HL-60 (cell line): Measurements from ENCODE around the gene PDSS2.

Source experiments
- GABPA ChIP-seq: IDR thresholded peaks from 2 replicates; pipeline ENCODE4 v1.6.1; 2012; ENCODE audit warnings: low read depth
- POLR2AphosphoS5 ChIP-seq: IDR thresholded peaks from 2 replicates; pipeline ENCODE4 v1.6.1; 2012; ENCODE audit warnings: low read depth
- TF ChIP-seq, protein P1 (sequence below): IDR thresholded peaks from one replicate; pipeline ENCODE4 v1.5.1; 2011; ENCODE audit warnings: low read length, control low read depth, inconsistent platforms; ENCODE audit not compliant: insufficient read depth
- TF ChIP-seq, protein P2 (sequence below): IDR thresholded peaks from 2 replicates; pipeline ENCODE4 v1.6.1; 2012; ENCODE audit warnings: low read depth; ENCODE audit not compliant: insufficient replicate concordance

DNA sequence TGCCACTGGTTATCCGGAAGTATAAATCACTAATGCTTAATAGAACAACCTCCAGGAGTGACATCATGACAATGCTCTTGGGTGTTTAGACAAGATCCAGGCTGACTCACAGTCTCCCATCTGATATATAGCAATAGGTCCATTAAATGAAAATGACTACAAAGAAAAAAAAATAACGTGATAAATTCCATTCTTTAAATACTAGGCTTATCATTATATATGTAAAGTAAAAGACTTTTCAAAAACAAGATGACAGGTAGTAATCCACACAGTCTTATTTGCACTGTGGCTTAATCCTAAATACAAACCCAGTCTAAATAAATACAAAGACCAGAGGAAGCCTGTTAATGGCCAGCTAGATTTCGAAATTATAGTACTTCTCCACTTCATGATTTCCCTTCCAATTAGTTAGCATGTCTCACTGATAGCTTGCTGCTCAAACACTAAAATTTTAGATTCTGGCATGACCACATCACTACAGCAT is 195.0 kb downstream of the PDSS2 start:
- TF ChIP-seq, protein P1, sequence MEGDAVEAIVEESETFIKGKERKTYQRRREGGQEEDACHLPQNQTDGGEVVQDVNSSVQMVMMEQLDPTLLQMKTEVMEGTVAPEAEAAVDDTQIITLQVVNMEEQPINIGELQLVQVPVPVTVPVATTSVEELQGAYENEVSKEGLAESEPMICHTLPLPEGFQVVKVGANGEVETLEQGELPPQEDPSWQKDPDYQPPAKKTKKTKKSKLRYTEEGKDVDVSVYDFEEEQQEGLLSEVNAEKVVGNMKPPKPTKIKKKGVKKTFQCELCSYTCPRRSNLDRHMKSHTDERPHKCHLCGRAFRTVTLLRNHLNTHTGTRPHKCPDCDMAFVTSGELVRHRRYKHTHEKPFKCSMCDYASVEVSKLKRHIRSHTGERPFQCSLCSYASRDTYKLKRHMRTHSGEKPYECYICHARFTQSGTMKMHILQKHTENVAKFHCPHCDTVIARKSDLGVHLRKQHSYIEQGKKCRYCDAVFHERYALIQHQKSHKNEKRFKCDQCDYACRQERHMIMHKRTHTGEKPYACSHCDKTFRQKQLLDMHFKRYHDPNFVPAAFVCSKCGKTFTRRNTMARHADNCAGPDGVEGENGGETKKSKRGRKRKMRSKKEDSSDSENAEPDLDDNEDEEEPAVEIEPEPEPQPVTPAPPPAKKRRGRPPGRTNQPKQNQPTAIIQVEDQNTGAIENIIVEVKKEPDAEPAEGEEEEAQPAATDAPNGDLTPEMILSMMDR, result no peak
- TF ChIP-seq POLR2AphosphoS5, result no peak
- TF ChIP-seq GABPA, result no peak
- TF ChIP-seq, protein P2, sequence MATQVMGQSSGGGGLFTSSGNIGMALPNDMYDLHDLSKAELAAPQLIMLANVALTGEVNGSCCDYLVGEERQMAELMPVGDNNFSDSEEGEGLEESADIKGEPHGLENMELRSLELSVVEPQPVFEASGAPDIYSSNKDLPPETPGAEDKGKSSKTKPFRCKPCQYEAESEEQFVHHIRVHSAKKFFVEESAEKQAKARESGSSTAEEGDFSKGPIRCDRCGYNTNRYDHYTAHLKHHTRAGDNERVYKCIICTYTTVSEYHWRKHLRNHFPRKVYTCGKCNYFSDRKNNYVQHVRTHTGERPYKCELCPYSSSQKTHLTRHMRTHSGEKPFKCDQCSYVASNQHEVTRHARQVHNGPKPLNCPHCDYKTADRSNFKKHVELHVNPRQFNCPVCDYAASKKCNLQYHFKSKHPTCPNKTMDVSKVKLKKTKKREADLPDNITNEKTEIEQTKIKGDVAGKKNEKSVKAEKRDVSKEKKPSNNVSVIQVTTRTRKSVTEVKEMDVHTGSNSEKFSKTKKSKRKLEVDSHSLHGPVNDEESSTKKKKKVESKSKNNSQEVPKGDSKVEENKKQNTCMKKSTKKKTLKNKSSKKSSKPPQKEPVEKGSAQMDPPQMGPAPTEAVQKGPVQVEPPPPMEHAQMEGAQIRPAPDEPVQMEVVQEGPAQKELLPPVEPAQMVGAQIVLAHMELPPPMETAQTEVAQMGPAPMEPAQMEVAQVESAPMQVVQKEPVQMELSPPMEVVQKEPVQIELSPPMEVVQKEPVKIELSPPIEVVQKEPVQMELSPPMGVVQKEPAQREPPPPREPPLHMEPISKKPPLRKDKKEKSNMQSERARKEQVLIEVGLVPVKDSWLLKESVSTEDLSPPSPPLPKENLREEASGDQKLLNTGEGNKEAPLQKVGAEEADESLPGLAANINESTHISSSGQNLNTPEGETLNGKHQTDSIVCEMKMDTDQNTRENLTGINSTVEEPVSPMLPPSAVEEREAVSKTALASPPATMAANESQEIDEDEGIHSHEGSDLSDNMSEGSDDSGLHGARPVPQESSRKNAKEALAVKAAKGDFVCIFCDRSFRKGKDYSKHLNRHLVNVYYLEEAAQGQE, result no peak
